ENCODE results near the gene DYRK1A. TPM values are rescaled to one million over a fixed set of nuclear protein-coding genes. Genes with fewer than 3 reads are reported as not detected.

Gene DYRK1A
- total RNA-seq, 2 donors from 2014 or later: 53.0 to 68.3 TPM

DNA sequence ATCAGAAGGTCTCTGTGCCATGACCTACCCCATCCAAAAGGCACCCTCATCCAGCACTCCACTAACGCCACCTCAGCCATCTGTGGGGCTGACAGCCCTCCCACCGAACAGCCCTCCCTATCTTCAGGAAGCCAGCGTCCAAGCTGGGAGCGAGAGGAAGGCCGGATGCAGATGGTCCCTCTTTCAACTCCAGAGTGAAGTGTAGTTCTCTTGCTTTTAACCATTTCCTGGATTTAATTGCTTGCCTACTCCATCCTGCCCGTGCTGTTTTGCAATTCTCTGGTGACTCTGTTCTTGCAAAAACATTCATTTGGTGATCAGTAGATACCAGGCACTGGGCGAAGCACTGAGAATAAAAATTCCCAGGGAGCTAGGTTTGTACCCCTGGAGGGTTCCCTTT lies 8.2 kb upstream of the DYRK1A start:
- peak in 1 of 2 donors; percentile 55 for ATAC-seq
- no peak for DNase-seq
- intact Hi-C loops (cut with DNase I): no loop called here

DNA sequence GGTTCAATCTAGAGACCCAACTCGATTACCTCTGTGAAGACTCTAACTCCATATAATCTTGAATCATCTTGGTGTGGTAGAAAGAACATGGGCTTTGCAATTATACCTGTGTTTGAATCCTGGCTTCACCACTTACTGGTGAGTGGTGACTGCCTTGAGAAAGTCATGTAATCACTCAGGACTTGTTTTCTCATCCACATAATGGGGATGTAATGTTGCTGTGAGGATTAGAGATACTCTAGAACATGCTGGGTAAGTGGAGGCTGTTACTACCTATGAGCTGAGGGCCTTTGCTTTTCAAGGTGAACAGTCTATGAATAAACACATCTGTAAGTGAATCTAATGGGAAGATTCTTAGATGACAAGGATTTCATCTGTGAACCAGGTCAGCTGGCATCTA lies 2.6 kb upstream of the DYRK1A start:
- no peak for DNase-seq
- ATAC-seq: no peak
- intact Hi-C loops (cut with DNase I): loop anchor here in 1 of 2 donors (10.0 kb wide), 1 partner anchor 99 kb away; the partner anchor contains the start of gene VPS26C

DNA sequence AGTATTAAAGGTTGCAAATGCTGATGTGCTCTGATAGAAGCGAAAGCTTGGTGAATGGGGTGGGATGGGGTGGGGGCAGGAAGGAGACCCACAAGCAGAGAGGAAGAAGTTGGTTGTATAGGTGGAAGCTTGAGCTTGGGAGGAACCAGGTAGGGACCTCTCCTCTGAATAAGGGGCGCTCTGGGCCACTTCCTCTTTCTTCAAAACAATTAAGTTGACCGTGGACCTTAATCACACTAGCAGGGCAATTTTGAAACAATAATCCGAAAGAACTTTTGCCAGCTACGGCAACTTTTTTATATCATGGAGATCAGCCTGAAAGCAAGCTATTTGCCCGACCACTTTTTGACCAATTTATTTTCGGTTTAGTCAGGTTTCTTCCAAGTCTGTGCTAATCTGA lies 1.9 kb upstream of the DYRK1A start:
- intact Hi-C loops (cut with DNase I): loop anchor here (5.0 to 10.0 kb wide), 3 partner anchors 88 to 157 kb away; partner anchors contain the start of gene VPS26C (in 1 of the 2)
- DNase-seq (no peak), ATAC-seq (no peak)

DNA sequence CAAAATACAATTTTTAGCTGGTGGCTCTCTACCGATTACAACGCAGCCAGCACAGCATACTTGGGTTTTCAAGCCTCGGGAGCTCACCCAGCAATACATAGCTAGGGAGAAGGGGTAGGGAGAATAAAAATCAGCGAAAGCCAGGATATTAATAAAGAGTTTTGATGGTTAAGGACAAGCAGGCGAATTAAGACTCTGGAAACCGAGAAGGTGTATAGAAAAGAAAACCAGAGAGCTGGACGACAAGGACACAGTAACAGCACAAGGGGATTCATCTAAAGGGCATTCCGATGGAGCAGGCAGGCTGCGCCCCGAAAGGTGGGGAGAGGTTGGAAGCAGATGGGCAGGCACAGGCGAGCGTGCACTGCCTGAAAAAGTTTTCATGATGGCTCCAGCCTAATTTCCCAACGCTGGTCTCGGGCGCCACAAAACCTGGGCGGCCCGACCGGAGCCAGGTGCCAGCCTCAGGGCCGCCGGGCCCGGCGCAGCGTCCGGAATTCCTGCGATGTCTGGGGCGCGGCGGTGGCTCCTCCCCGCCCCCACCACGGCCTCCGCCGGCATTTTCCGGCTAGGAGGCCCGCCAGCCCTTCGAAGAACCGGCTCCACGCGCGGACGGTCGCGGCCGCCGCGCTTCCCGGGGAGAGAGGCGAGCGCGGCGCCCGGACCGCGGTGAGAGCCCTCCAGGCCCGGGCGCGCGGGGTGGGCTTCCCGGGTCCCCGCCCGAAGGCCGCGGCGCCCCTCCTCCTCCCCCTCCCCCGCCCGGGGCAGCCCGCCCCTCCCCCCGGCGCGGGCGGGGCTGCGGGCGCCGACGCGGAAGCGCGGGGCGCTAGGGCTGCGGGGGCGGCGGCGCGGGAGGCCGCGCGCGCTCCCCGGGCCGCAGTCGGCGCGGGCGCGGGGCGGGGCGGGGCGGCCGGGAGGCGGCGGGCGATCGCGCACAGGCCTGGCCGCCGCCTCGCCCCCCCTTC lies 774 bp upstream of the DYRK1A start:
- ATAC-seq (peak; percentile 40 to 43), DNase-seq (peak; percentile 75)
- intact Hi-C loops (cut with DNase I): loop anchor here (2.0 to 10.0 kb wide), 5 partner anchors 87 to 199 kb away; partner anchors contain the start of gene VPS26C (in 2 of the 2)

DNA sequence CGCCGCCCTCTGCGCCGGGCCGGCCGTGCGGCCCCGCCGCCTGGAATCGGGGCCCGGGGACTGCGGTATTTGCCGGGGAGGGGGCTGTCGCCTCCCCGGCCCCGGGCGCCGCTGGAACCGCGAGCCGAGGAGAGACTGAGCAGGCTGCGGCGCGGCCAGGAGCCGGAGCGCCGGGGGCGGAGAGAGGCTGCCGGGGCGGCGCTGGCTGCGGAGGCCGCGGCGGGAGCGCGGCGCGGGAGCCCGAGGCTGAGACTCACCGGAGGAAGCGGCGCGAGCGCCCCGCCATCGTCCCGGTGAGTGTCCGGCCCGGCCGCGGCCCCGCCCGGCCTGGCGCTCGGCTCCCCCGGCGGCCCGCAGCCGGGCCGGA lies 746 bp downstream of the DYRK1A start:
- ATAC-seq (no peak), DNase-seq (no peak)
- intact Hi-C loops (cut with DNase I): loop anchor here (2.0 to 10.0 kb wide), 5 partner anchors 85 to 197 kb away; partner anchors contain the start of gene VPS26C (in 2 of the 2)

DNA sequence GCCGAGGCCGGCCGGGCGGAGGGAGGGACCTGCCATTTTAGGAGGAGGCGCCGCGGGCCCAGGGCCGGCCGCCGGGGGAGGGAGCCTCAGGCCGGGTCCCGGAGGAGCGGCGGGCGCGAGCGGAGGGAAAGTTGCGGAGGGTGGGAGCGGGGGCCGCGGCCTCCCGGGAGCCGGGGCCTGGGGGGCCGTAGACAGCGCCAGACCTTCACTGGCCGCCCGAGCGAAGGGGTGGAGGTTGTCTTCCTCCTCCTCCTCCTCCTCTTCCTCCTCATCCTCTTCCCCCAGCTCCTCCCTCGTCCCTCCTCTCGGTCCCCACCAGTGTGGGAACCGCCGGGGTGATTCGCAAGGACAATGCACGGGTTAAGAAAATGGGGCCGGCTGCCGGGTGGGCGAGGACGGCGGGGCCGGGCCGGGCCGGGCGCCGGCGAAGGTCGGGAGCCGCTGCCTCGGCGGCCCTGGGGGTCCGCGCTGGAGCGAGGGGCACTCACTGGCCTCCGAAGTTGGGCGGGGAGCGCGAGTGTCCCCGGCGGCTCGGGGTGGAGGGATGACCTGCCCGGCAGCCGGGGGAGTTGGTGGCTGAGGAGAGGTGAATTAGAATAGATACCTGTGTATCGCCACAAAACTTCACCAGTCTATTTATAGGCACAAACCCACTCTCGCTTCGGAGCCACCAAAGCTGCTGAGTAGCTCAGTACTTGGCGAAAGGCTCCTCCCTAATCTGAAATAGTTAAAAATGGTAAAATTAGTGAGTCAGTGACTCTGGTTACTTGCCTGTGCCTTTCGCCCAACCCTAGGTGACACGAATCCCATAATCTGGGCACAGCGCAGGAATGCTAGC lies 1.3 kb downstream of the DYRK1A start:
- intact Hi-C loops (cut with DNase I): loop anchor here (2.0 to 10.0 kb wide), 5 partner anchors 84 to 197 kb away; partner anchors contain the start of gene VPS26C (in 2 of the 2)
- ATAC-seq (peak; percentile 4 to 14), DNase-seq (peak; percentile 72)

DNA sequence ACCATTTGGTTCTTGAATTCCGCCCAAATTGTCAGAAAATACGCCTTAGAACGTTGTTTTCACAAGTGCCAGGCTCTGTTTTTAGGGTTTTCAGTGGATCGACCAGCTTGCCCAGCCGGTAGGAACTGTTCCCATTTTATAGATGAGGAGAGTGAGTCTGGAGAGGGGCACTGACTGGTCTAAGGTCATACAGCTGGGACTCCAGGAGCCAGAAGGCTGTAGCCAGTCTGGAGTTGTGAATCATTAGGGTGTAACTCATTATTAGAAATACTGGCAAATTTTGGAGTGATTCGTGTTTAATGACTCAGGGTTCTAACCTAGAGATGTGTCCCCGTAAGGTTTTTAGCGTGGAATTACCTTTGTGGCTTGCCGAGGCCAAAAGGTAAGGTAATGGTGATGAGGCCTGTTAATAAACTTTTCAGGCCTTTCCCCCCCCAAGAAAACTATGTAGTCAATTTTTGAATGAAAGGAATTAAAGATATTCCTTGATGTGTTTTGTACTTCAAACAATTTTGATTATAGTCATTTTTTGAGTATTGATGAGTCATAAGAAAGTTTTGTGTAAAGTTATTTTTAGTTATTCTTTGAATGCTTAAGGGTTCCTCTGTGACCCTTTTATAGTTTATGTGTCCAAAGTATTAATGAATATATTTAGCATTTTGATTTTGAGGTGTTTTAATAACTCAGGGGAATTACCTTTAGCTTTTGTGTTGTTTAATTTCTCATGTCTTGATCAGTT lies 2.1 kb downstream of the DYRK1A start:
- intact Hi-C loops (cut with DNase I): loop anchor here (5.0 to 10.0 kb wide), 3 partner anchors 84 to 161 kb away; partner anchors contain the start of gene VPS26C (in 1 of the 2)
- DNase-seq: no peak
- ATAC-seq: no peak

DNA sequence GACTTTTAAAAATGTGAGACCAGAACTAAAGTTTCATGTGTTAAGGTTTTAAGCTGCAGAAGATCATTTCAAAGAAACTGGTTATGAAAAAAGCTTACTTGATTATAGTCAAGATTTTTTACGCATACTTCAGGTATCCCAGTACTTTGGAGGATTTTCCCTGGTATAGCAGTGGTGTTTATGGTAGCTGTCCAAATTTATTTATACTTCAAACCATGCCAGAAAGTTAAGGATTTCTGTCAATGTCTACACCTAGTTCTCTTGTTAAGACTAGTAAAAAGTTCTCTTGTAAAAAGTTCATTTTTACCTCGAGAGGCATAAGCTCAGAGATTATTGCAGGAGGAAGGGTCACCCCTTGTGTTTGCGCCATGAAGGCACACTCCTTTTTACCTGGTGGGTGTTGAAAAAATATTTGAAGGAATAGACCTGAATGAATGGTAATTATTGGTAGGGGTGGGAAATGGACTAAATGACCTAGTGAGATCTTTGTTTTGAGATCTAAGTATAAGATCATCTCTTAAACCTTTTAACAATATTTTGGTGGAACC lies 2.8 kb downstream of the DYRK1A start:
- DNase-seq: no peak
- no peak for ATAC-seq
- intact Hi-C loops (cut with DNase I): loop anchor here (5.0 to 10.0 kb wide), 3 partner anchors 83 to 162 kb away; partner anchors contain the start of gene VPS26C (in 1 of the 2)

DNA sequence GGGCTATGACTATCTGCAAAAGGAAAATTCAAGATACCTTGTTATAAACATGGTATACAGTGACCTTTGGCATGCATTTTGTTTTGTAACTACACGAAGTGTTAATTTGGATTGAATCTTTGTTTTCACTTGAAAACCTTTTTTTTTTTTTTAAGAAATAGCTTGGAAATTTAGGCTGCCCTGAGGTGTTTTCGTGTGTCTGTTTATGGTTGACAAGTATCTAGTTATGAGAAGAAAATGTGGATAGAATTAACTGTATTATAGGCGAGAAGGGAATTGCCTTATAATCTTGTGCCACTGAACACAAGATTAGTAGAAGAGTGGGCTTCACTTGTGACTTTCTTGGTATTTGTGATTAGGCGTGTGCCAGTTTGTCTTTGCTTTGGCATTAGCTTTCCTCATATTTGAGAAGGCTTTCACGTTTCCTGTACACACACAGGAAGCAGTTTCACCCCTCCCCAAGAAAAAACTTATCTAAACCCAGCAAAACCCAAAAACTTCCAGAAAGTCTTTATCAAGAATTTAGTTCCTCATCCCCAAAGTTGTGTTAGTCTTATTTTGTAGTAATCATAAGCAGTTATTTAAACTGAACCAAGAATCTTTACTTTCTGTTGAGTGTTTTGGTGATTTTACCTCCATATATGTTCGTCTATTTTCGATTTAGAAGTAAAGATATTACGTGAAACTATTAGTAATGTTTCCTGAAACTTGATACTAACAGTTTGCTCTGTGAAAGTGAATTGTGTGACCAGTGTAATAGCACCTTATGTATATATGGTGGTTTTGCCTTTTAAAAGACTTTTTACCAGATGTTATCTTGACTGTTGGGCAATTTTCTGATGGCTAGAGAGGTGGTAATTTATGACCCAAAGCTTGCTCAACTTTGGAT lies 3.8 kb downstream of the DYRK1A start:
- ATAC-seq (no peak), DNase-seq (no peak)
- intact Hi-C loops (cut with DNase I): no loop called here

DNA sequence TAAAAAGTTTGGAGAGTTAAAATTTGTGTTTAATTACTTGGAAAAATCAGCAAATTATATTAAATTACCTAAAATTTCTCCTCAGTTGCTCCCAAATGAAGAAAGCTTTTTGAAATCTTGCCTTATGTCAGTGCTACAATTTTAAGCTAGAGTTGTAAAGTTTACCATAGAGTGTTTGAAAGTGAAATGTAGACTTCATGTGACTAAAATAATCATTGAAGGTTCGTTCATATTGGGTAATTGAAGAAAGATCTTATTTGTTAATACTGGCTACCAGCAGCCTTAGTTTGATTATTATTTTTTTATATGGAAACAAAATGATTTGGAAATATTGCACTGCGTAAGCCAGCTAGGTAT lies 4.4 kb downstream of the DYRK1A start:
- ATAC-seq (no peak), DNase-seq (no peak)
- intact Hi-C loops (cut with DNase I): no loop called here

DNA sequence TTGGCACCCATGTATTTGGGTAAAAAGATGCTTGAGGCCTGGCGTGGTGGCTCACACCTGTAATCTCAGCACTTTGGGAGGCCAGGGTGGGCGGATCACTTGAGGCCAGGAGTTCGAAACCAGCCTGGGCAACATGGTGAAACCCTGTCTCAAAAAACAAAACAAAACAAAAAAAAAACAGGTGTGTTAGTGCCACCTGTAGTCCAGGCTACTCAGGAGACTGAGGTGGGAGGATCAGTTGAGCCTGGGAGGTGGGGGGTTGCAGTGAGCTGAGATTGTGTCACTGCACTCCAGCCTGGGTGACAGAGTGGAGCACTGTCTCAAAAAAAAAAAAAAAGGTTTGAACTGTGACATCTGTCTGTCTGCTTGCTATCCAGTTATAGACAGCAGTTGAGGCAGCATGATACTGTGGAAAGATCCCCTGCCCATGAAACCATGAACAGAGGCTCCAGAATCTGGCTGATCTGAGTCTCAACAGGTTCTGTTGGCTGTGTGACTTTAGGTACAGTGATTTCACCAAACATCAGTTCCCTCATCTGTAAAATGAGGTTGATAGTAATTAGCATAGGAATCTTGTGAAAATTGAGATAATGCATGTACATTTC lies 5.7 kb downstream of the DYRK1A start:
- ATAC-seq (no peak), DNase-seq (no peak)
- intact Hi-C loops (cut with DNase I): no loop called here

DNA sequence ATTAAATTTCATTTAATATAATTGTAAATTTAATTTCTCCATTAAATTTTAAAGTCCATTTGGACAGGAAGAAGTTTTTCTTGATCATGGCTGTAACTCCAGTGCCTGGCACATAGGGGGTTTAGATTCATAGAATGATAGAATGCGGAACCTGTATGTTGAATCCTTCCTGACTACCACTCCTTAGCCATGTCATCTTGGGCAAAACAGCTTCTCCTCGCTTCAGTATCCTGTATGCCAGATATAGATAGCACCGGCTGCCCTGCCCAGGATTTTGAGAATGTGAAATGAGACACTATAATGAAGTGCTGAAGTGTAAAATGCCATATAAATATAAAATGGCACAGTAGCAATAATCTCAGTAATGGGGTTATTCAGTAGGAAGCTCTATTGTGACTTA lies 6.4 kb downstream of the DYRK1A start:
- DNase-seq (no peak), ATAC-seq (no peak)
- intact Hi-C loops (cut with DNase I): no loop called here

DNA sequence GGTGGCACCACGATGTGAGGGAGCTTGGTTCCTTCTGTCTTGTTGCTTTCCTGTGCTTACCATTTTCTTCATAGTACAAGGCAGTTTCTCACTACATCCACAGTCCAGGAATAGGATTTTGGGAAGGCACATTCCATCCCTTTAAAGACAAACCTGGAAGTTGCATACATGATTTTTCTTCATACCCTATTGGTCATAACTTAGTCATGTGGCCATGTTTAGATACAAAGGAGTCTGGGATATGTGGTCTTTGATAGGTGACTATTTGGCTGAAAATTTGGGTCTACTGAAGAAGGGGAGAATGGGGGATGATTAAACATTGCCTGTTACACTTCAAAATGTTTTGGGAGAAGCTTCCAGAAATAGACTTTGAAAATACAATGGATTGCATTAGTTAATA lies 7.0 kb downstream of the DYRK1A start:
- intact Hi-C loops (cut with DNase I): no loop called here
- DNase-seq: no peak
- ATAC-seq: no peak

DNA sequence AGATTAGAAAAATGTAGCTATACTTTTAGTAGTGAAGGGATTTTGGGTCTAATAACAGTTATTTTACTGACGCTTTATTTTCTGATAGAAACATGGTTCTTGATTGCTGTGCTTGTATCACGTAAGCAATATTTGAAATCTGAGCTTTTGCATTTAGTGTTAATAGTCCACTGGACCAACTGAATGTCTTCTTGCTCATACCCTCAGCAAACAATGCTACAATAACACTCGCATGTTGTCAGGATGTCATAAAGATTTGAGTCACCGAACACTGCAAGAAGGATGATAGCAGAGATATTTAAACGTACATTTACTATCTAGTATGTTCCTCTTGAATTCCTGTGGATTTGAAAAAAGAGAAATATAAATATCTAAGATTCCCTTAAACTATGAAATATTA lies 7.5 kb downstream of the DYRK1A start:
- ATAC-seq (no peak), DNase-seq (no peak)
- intact Hi-C loops (cut with DNase I): no loop called here

DNA sequence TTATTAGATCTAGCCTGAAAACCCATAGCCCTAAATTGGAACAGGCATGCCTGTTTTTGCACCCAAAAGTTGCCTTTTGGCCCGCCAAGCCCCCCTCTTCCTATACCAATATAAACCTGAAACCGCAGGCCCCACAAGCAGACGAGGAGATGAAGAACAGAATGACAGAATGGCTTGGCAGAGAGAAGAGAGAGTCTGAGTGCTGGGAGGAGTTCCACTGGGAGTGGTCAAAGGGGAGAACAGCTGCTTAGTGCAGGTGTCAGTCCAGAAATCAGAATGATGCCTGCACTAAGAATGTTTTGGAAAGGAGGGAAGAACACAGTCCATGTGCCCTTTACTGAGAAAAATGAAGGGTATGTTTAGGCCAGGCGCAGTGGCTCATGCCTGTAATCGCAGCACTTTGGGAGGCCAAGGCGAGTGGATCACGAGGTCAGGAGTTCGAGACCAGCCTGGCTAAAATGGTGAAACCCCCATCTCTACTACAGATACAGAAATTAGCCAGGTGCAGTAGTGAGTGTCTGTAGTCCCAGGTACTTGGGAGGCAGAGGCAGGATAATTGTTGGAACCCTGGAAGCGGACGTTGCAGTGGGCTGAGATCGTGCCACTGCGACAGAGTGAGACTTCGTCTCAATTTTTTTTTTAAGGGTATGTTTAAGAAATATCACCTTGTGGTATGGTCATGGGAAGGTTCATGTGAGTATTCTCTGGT lies 9.4 kb downstream of the DYRK1A start:
- peak in 1 of 2 donors; percentile 55 for ATAC-seq
- intact Hi-C loops (cut with DNase I): no loop called here
- no peak for DNase-seq

DNA sequence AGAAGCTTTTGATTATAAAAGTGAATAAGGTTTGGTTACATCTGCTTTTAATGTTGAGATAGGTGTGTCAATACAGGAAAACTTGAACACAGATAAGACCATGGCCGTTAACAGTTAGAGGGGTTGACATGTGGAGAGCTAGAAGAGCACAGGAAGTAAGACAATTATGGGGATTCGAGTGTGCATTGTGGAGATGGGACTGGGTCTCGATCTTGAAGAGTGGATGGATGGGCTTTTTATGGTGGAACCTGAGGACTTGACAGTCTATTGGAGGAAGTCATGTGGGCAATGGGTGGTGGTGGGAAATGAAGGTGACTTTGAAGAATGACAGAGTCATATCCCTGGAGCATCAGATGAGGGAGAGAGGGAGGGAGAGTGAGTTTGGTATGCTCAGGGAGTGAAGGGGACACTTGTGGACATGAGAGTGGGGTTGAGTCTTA lies 12.1 kb downstream of the DYRK1A start:
- ATAC-seq: no peak
- DNase-seq: no peak
- intact Hi-C loops (cut with DNase I): no loop called here
